Colonic mucosa (tissue), 4 donors: ENCODE results near the gene SAP30BP. TPM values are rescaled to one million over a fixed set of nuclear protein-coding genes. Genes with fewer than 3 reads are reported as not detected.

ENCODE experiments used
- DNase-seq: peaks from one replicate; pipeline ENCODE4 v3.0.0-alpha.2; 2020
- H3K27ac ChIP-seq: fragments of 200-600 bp; one replicate; pipeline ENCODE4 v1.8.0; 2021
- H3K27me3 ChIP-seq: fragments of 200-600 bp; one replicate; pipeline ENCODE4 v1.8.0; 2021
- H3K36me3 ChIP-seq: fragments of 200-600 bp; one replicate; pipeline ENCODE4 v1.8.0; 2021
- H3K4me1 ChIP-seq: fragments of 200-600 bp; one replicate; pipeline ENCODE4 v1.8.0; 2021; ENCODE audit warnings: mild to moderate bottlenecking
- H3K4me3 ChIP-seq: fragments of 200-600 bp; one replicate; pipeline ENCODE4 v1.8.0; 2021
- H3K9ac ChIP-seq, 2 donors: one replicate each; pipeline ENCODE4 v1.7.0; 2013; ENCODE audit warnings: control low read depth in 2 of 2, low read depth in 2 of 2, low read length in 2 of 2
- H3K9me3 ChIP-seq: fragments of 200-600 bp; one replicate; pipeline ENCODE4 v1.8.0; 2021
- intact Hi-C: fragments of 100-400 bp; cut with DNase I; formaldehyde crosslinking; loops from one replicate; pipeline ENCODE4 v1.14.1; 2022
- total RNA-seq, 2 donors: library from RNA; stranded (reverse); fragmentation: NEBNext Ultra II Directional in 1 of 2; extraction: Animal tissue kit (Norgen Biotek cat#: 25700) in 1 of 2; gene quantifications; one replicate each; pipeline ENCODE4 v1.2.1, GENCODE V29; 2021
- TF ChIP-seq, protein P1 (sequence below): fragments of 200-600 bp; IDR thresholded peaks from one replicate; pipeline ENCODE4 v1.8.0; 2022; ENCODE audit warnings: antibody characterized with exemption, mild to moderate bottlenecking
- donor health status: healthy.
- donor health status: DM: no; HTN: no; CAD: no.
- donor health status: DM: no; HTN: no; CAD: no.

The SAP30BP gene
- total RNA-seq, 2 donors from 2014 or later, result 68.0 to 68.1 TPM

DNA sequence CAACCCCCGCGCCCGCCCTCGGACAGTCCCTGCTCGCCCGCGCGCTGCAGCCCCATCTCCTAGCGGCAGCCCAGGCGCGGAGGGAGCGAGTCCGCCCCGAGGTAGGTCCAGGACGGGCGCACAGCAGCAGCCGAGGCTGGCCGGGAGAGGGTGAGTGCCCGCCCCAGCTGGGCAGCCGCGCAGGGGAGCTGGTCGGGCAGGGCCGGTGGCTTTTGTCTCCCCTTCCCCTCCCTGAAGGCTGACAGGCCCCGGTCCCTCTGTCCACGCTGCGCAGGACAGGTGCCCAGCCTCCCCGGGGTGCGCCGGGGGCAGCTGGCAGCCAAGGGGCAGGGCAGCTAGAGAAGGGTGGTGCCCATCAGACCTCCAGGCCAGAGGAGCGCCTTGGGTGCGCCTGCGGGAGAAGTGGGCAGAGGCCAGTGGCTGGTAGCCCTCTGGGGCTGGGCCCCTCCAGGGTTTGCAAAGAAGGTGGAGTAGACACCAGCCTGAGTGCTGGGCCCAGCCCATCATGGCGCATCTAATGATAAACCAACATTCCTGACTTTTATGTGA, 54.4 kb downstream of the SAP30BP start:
- Histone ChIP-seq H3K27ac (peak overlapping the region; percentile 97), H3K9ac (peak overlapping the region; percentile 95 to 99), H3K36me3 (no peaks in the 10 kb centered on the region), H3K4me1 (peaks cover 8% of the 10 kb centered on the region), H3K27me3 (no peaks in the 10 kb centered on the region), H3K4me3 (peak overlapping the region; percentile 59), H3K9me3 (no peaks in the 10 kb centered on the region)
- intact Hi-C loops, result no loop called here
- peak; percentile 64 for DNase-seq
- TF ChIP-seq, protein P1, sequence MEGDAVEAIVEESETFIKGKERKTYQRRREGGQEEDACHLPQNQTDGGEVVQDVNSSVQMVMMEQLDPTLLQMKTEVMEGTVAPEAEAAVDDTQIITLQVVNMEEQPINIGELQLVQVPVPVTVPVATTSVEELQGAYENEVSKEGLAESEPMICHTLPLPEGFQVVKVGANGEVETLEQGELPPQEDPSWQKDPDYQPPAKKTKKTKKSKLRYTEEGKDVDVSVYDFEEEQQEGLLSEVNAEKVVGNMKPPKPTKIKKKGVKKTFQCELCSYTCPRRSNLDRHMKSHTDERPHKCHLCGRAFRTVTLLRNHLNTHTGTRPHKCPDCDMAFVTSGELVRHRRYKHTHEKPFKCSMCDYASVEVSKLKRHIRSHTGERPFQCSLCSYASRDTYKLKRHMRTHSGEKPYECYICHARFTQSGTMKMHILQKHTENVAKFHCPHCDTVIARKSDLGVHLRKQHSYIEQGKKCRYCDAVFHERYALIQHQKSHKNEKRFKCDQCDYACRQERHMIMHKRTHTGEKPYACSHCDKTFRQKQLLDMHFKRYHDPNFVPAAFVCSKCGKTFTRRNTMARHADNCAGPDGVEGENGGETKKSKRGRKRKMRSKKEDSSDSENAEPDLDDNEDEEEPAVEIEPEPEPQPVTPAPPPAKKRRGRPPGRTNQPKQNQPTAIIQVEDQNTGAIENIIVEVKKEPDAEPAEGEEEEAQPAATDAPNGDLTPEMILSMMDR, result no peak

DNA sequence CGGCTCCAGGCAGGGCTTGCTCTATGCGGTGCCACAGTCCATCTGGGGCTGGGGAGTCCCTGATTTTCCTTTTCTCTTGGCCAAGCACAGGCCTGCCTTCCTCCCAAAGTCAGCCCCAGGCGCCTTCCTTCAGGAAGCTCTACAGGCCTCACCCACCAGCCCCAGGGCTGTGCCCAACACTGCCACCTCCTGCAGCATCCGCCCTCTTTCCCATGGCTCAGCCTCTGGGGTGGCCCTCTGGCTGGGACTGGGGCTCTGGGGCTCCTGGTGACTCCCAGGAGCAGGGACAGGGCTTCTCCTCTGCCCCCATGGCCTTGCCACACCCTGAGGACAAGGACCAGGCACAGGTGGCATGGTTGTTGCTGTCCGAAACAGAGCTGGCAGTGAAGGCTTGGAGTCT, 54.9 kb downstream of the SAP30BP start:
- intact Hi-C loops, result no loop called here
- peaks cover 8% of the 10 kb centered on the region for H3K4me1 ChIP-seq
- H3K9ac ChIP-seq, result peak overlapping the region; percentile 95 to 99
- H3K27ac ChIP-seq, result peak overlapping the region; percentile 97
- H3K4me3 ChIP-seq, result peak overlapping the region; percentile 59
- TF ChIP-seq, protein P1, result no peak
- H3K9me3 ChIP-seq, result no peaks in the 10 kb centered on the region
- no peaks in the 10 kb centered on the region for H3K36me3 ChIP-seq
- DNase-seq, result peak; percentile 75
- H3K27me3 ChIP-seq, result no peaks in the 10 kb centered on the region

DNA sequence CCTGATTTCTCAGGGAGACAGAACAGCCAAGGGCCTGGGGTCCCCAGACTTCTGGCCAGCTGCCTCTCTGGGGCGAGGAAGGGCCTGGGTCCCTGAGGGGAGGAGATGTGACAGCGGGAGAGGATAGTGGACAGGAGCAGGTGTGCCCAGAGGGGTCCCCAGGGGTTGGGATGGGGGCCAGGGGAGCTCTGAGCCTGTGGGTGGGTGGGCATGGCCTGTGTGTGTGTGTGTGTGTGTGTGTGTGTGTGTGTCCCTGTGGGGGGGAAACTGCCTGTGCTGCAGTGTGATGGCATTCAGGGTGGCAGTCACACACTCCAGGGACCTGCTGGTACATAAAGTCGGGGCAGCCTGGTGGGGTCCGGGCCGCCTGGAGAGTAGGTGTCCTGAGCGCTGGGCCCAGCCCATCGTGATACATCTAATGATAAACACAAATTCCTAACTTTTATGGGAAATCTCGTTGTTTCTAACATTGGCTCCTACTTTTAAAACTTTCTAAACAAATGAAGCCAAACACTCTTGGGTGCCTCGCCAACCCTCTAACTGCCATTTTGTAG, 55.5 kb downstream of the SAP30BP start:
- no peaks in the 10 kb centered on the region for H3K27me3 ChIP-seq
- H3K27ac ChIP-seq, result peak overlapping the region; percentile 97

GRCh38 chr17:75723171-75723930, 56.2 kb downstream of the SAP30BP start:
- no peaks in the 10 kb centered on the region for H3K36me3 ChIP-seq
- TF ChIP-seq, protein P1, result no peak
- peak overlapping the region; percentile 95 to 99 for H3K9ac ChIP-seq
- peak overlapping the region; percentile 97 for H3K27ac ChIP-seq
- H3K4me1 ChIP-seq, result peaks cover 8% of the 10 kb centered on the region
- H3K27me3 ChIP-seq, result no peaks in the 10 kb centered on the region
- peak; percentile 91 for DNase-seq
- peak overlapping the region; percentile 59 for H3K4me3 ChIP-seq
- intact Hi-C loops, result no loop called here
- no peaks in the 10 kb centered on the region for H3K9me3 ChIP-seq

More for the DNA sequence above, 55.5 kb downstream of the SAP30BP start:
- Histone ChIP-seq H3K4me3 (peak overlapping the region; percentile 59), H3K9me3 (no peaks in the 10 kb centered on the region), H3K36me3 (no peaks in the 10 kb centered on the region), H3K4me1 (peaks cover 8% of the 10 kb centered on the region), H3K9ac (peak overlapping the region; percentile 95 to 99)
- DNase-seq, result peak; percentile 37
- TF ChIP-seq, protein P1, result no peak
- intact Hi-C loops, result no loop called here

GRCh38 chr17:75724016-75725003, 57.2 kb downstream of the SAP30BP start:
- no peaks in the 10 kb centered on the region for H3K27me3 ChIP-seq
- DNase-seq, result peak; percentile 39
- intact Hi-C loops, result no loop called here
- H3K36me3 ChIP-seq, result no peaks in the 10 kb centered on the region
- no peak overlapping the region for H3K4me3 ChIP-seq
- TF ChIP-seq, protein P1, result no peak
- peaks cover 8% of the 10 kb centered on the region for H3K4me1 ChIP-seq
- H3K27ac ChIP-seq, result peak overlapping the region; percentile 97
- no peaks in the 10 kb centered on the region for H3K9me3 ChIP-seq
- H3K9ac ChIP-seq, result peak overlapping the region in 1 of 2 donors; percentile 99
